ENCODE measurements around the gene RNF220. TPM values are rescaled to one million over a fixed set of nuclear protein-coding genes. Genes with fewer than 3 reads are reported as not detected.

Gene RNF220
- total RNA-seq, 1 donor from 2014 or later, result 62.6 TPM

GRCh38 chr1:44672961-44673674, 268.1 kb downstream of the RNF220 start:
- TF ChIP-seq CTCF (IDR thresholded peaks at IDR 0.05; ENCODE audit: borderline replicate concordance), result no peak
- peak overlapping the region; percentile 97 for H3K27ac ChIP-seq (replicated peaks)
- no peaks in the 10 kb centered on the region for H3K36me3 ChIP-seq
- intact Hi-C loops (cut with micrococcal nuclease), result no loop called here
- no peaks in the 10 kb centered on the region for H3K9me3 ChIP-seq (replicated peaks)
- H3K27me3 ChIP-seq (ENCODE audit: low read depth), result no peaks in the 10 kb centered on the region
- no peak for DNase-seq
- H3K4me1 ChIP-seq, result peaks cover 51% of the 10 kb centered on the region
- peak overlapping the region; percentile 74 for H3K4me3 ChIP-seq

- intact Hi-C loops (cut with micrococcal nuclease), result no loop called here
- no peak for DNase-seq
- no peaks in the 10 kb centered on the region for H3K9me3 ChIP-seq (replicated peaks)
- TF ChIP-seq CTCF (IDR thresholded peaks at IDR 0.05; ENCODE audit: borderline replicate concordance), result no peak
- H3K4me1 ChIP-seq, result peaks cover 57% of the 10 kb centered on the region
- H3K36me3 ChIP-seq, result no peaks in the 10 kb centered on the region
- H3K4me3 ChIP-seq, result peak overlapping the region; percentile 74
- peak overlapping the region; percentile 97 for H3K27ac ChIP-seq (replicated peaks)
- H3K27me3 ChIP-seq (ENCODE audit: low read depth), result no peaks in the 10 kb centered on the region
Observed at GRCh38 chr1:44673675-44674112, 268.6 kb downstream of the RNF220 start.

- peak; percentile 99 for DNase-seq
- Histone ChIP-seq H3K9me3 (replicated peaks) (no peaks in the 10 kb centered on the region), H3K4me1 (peaks cover 62% of the 10 kb centered on the region), H3K4me3 (peak within 1 kb of the TSS; percentile 74), H3K27me3 (ENCODE audit: low read depth) (no peaks in the 10 kb centered on the region), H3K36me3 (no peaks in the 10 kb centered on the region), H3K27ac (replicated peaks) (peak within 1 kb of the TSS; percentile 97)
- TF ChIP-seq CTCF (IDR thresholded peaks at IDR 0.05; ENCODE audit: borderline replicate concordance), result no peak
- intact Hi-C loops (cut with micrococcal nuclease), result no loop called here
Observed at GRCh38 chr1:44674113-44675000, 269.3 kb downstream of the RNF220 start, which contains the start of the genes ARMH1 and TMEM53. Gene ARMH1 (plus strand): TSS chr1:44674714. CDS start chr1:44689698, 14,984 bp downstream. Gene TMEM53 (minus strand): TSS chr1:44674481. CDS start chr1:44674391, 90 bp downstream.

- H3K36me3 ChIP-seq, result no peaks in the 10 kb centered on the region
- intact Hi-C loops (cut with micrococcal nuclease), result no loop called here
- peak overlapping the region; percentile 74 for H3K4me3 ChIP-seq
- no peak for DNase-seq
- no peaks in the 10 kb centered on the region for H3K27me3 ChIP-seq (ENCODE audit: low read depth)
- H3K4me1 ChIP-seq, result peaks cover 62% of the 10 kb centered on the region
- peak overlapping the region; percentile 97 for H3K27ac ChIP-seq (replicated peaks)
- TF ChIP-seq CTCF (IDR thresholded peaks at IDR 0.05; ENCODE audit: borderline replicate concordance), result no peak
- H3K9me3 ChIP-seq (replicated peaks), result no peaks in the 10 kb centered on the region
Observed at GRCh38 chr1:44675186-44675585, 270.1 kb downstream of the RNF220 start.

GRCh38 chr1:44676484-44677200, 271.6 kb downstream of the RNF220 start:
- Histone ChIP-seq H3K27me3 (ENCODE audit: low read depth) (no peaks in the 10 kb centered on the region), H3K27ac (replicated peaks) (peak overlapping the region; percentile 54), H3K36me3 (no peaks in the 10 kb centered on the region), H3K4me3 (no peak overlapping the region), H3K4me1 (peaks cover 61% of the 10 kb centered on the region), H3K9me3 (replicated peaks) (no peaks in the 10 kb centered on the region)
- TF ChIP-seq CTCF (IDR thresholded peaks at IDR 0.05; ENCODE audit: borderline replicate concordance), result no peak
- intact Hi-C loops (cut with micrococcal nuclease), result no loop called here
- no peak for DNase-seq

Data from left ventricle myocardium inferior (tissue), 1 donor.